PC-3 (cell line): ENCODE data around the gene AFF3. TPM values are rescaled to one million over a fixed set of nuclear protein-coding genes. Genes with fewer than 3 reads are reported as not detected.

Source experiments
- ATAC-seq: fragments of 200-7000 bp; cut with Tn5 transposase; 2 replicates; pipeline ENCODE4 v1.9.1; 2020; ENCODE audit warnings: mild to moderate bottlenecking, moderate library complexity
- BruUV-seq: library from RNA; stranded (reverse); fragments of 400-500 nt; replicated peaks from 2 replicates; lab custom pipeline; 2021; lab: Mats Ljungman, UMichigan
- CTCF ChIA-PET: fragments of 300-600 bp; sonication (Branson Sonifier 250); formaldehyde crosslinking; loops from one replicate; lab custom pipeline; 2022; ENCODE audit warnings: antibody characterized with exemption; lab: Charles Lee
- POLR2A ChIA-PET: fragments of 300-600 bp; sonication (Branson Sonifier 250); formaldehyde crosslinking; loops from one replicate; lab custom pipeline; 2022; ENCODE audit warnings: antibody characterized with exemption; ENCODE audit not compliant: unreplicated experiment; lab: Charles Lee
- DNase-seq: peaks from one replicate; pipeline ENCODE4 v3.0.0-alpha.2; 2015
- H2AFZ ChIP-seq: fragments of 300-600 bp; sonication (generic); 2 replicates; pipeline ENCODE4 v1.6.0; 2016; ENCODE audit warnings: antibody characterized with exemption, low read length
- H3F3A ChIP-seq: fragments of 300-600 bp; sonication (generic); one replicate; pipeline ENCODE4 v1.6.0; 2017; ENCODE audit warnings: antibody characterized with exemption, low read length, control low read depth, mild to moderate bottlenecking; ENCODE audit not compliant: unreplicated experiment
- H3K27ac ChIP-seq: fragments of 300-600 bp; sonication (generic); 2 replicates; pipeline ENCODE4 v1.5.1; 2016; ENCODE audit warnings: mild to moderate bottlenecking, low read length
- H3K27me3 ChIP-seq: fragments of 300-600 bp; sonication (generic); 2 replicates; pipeline ENCODE4 v1.6.1; 2016; ENCODE audit warnings: low read length, mixed read lengths
- H3K36me3 ChIP-seq: fragments of 300-600 bp; sonication (generic); 2 replicates; pipeline ENCODE4 v1.6.1; 2016; ENCODE audit warnings: low read depth, mixed run types, low read length, mixed read lengths
- H3K4me1 ChIP-seq: fragments of 300-600 bp; sonication (generic); 2 replicates; pipeline ENCODE4 v1.5.1; 2016; ENCODE audit warnings: low read length; ENCODE audit not compliant: insufficient read depth
- H3K4me2 ChIP-seq: fragments of 300-600 bp; sonication (generic); 2 replicates; pipeline ENCODE4 v1.6.0; 2016; ENCODE audit warnings: low read length
- H3K4me3 ChIP-seq: fragments of 300-600 bp; sonication (generic); 2 replicates; pipeline ENCODE4 v1.5.1; 2016; ENCODE audit warnings: mild to moderate bottlenecking, low read length, mixed read lengths
- H3K79me2 ChIP-seq: fragments of 300-600 bp; sonication (generic); 2 replicates; pipeline ENCODE4 v1.6.1; 2017; ENCODE audit warnings: low read length, mixed read lengths
- H3K9ac ChIP-seq: fragments of 300-600 bp; sonication (generic); 2 replicates; pipeline ENCODE4 v1.6.0; 2016; ENCODE audit warnings: mild to moderate bottlenecking, low read length
- H3K9me2 ChIP-seq: fragments of 300-600 bp; sonication (generic); replicated peaks from 2 replicates; pipeline ENCODE4 v1.6.1; 2016; ENCODE audit warnings: mixed run types, low read length, mixed read lengths
- H3K9me3 ChIP-seq: fragments of 300-600 bp; sonication (generic); 2 replicates; pipeline ENCODE4 v1.6.1; 2016; ENCODE audit warnings: low read length, mixed read lengths
- H4K20me1 ChIP-seq: fragments of 300-600 bp; sonication (generic); 2 replicates; pipeline ENCODE4 v1.6.1; 2016; ENCODE audit warnings: low read length, mixed read lengths
- CTCF ChIP-seq: fragments of 300-600 bp; sonication (generic); conservative IDR thresholded peaks from 2 replicates; pipeline ENCODE4 v1.5.1; 2017; ENCODE audit warnings: antibody characterized with exemption, low read depth, mild to moderate bottlenecking, low read length
- EZH2 ChIP-seq: fragments of 300-600 bp; sonication (generic); IDR thresholded peaks from one replicate; pipeline ENCODE4 v1.6.1; 2017; ENCODE audit warnings: antibody characterized with exemption, mild to moderate bottlenecking, low read length; ENCODE audit not compliant: unreplicated experiment
- EZH2phosphoT487 ChIP-seq: fragments of 300-600 bp; sonication (generic); IDR thresholded peaks from 2 replicates; pipeline ENCODE4 v1.6.1; 2018; ENCODE audit warnings: mild to moderate bottlenecking, antibody characterized with exemption, low read length, borderline replicate concordance
- intact Hi-C: fragments of 100-400 bp; cut with micrococcal nuclease; formaldehyde crosslinking; loops from 2 replicates; pipeline ENCODE4 v1.9.0; 2023
- total RNA-seq: library from RNA; depleted of rRNA; stranded (reverse); fragments of >200 nt; gene quantifications from 2 replicates; pipeline ENCODE4 v1.2.3, GENCODE V29; 2014

AFF3 gene
- total RNA-seq, 1 experiment from 2014 or later, result 0.04 TPM

GRCh38 chr2:99825630-99826029, 316.8 kb downstream of the AFF3 start:
- no peak for DNase-seq
- Histone ChIP-seq H3K9me3 (no peaks in the 10 kb centered on the region), H2AFZ (no peak overlapping the region), H3K9ac (no peak overlapping the region), H3K79me2 (no peaks in the 10 kb centered on the region), H3K4me1 (peaks cover 7% of the 10 kb centered on the region; the same call in 1 of the 2 replicates), H3K4me3 (no peak overlapping the region), H3F3A (no peaks in the 10 kb centered on the region), H4K20me1 (no peaks in the 10 kb centered on the region), H3K36me3 (no peaks in the 10 kb centered on the region), H3K4me2 (no peak overlapping the region), H3K27me3 (no peaks in the 10 kb centered on the region), H3K27ac (no peak overlapping the region), H3K9me2 (no peaks in the 10 kb centered on the region)
- ChIA-PET POLR2A (no interaction called here), CTCF (no interaction called here)
- TF ChIP-seq EZH2 (no peak), EZH2phosphoT487 (no peak), CTCF (no peak)
- no TSS peak for BruUV-seq
- ATAC-seq, result no peak
- intact Hi-C loops, result no loop called here

- Histone ChIP-seq H3K36me3 (no peaks in the 10 kb centered on the region), H3K27ac (no peak overlapping the region), H3K9ac (no peak overlapping the region), H3K9me3 (no peaks in the 10 kb centered on the region), H3F3A (no peaks in the 10 kb centered on the region), H3K79me2 (no peaks in the 10 kb centered on the region), H4K20me1 (no peaks in the 10 kb centered on the region), H3K4me2 (no peak overlapping the region), H3K4me3 (no peak overlapping the region), H3K4me1 (peaks cover 7% of the 10 kb centered on the region; the same call in 1 of the 2 replicates), H3K27me3 (no peaks in the 10 kb centered on the region), H3K9me2 (no peaks in the 10 kb centered on the region), H2AFZ (no peak overlapping the region)
- BruUV-seq, result no TSS peak
- TF ChIP-seq EZH2 (no peak), EZH2phosphoT487 (no peak), CTCF (no peak)
- intact Hi-C loops, result loop anchor here (5.0 kb wide), 2 partner anchors 58 to 188 kb away; no protein-coding TSS in a partner anchor
- CTCF ChIA-PET, result no interaction called here
- POLR2A ChIA-PET, result no interaction called here
- ATAC-seq (no peak), DNase-seq (no peak)
These were observed 317.6 kb downstream of the AFF3 start for GRCh38 chr2:99824758-99825157.

GRCh38 chr2:99822474-99823207, 319.7 kb downstream of the AFF3 start:
- no peak for DNase-seq
- Histone ChIP-seq H3K27me3 (no peaks in the 10 kb centered on the region), H3K9me2 (no peaks in the 10 kb centered on the region), H3K36me3 (no peaks in the 10 kb centered on the region), H3K9me3 (no peaks in the 10 kb centered on the region), H3K4me2 (no peak overlapping the region), H3K79me2 (no peaks in the 10 kb centered on the region), H2AFZ (no peak overlapping the region), H3K9ac (no peak overlapping the region), H3K4me3 (no peak overlapping the region), H3K27ac (no peak overlapping the region), H3F3A (no peaks in the 10 kb centered on the region), H3K4me1 (peaks cover 7% of the 10 kb centered on the region; the same call in 1 of the 2 replicates), H4K20me1 (no peaks in the 10 kb centered on the region)
- TF ChIP-seq EZH2phosphoT487, result no peak
- no peak for TF ChIP-seq CTCF
- TF ChIP-seq EZH2, result no peak
- ChIA-PET POLR2A (no interaction called here), CTCF (no interaction called here)
- BruUV-seq, result no TSS peak
- intact Hi-C loops, result loop anchor here (5.0 kb wide), 2 partner anchors 60 to 190 kb away; no protein-coding TSS in a partner anchor
- no peak for ATAC-seq
